Measurements from ENCODE around the gene RUSC1.

RUSC1 gene

DNA sequence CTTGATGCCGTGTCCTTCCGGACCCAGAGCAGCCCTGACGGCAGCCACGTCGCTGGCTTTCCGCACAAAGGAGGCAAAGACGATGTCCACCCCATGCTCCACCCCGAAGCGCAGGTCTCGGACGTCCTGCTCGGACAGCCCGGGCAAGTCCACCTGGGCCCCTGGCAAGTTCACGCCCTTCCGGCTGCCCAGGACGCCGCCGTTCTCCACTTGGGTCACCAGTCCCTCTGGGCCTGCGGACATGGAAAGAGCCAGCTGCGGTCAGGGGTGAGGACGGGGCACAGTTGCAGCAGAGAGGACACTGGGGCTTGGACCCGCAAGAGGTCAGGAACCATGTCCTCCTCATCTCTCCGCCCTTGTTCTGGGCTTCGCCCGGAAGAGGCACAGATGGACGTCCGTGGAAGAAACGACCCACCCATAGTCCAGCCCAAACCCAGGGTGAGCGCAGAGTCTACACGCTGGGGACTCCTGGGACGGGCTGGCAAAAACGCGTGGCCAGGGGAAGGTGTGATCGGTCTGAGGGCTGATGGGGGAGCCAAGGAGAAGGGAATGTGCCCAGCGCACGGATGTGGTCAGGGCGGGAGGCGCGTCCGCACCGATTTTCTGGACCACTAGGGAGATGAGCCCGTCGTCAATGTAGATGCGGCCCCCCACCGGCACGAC, 26.0 kb upstream of the RUSC1 start:
- DNase-seq (ENCODE audit: low read depth in 3 of 3), result no peak

DNA sequence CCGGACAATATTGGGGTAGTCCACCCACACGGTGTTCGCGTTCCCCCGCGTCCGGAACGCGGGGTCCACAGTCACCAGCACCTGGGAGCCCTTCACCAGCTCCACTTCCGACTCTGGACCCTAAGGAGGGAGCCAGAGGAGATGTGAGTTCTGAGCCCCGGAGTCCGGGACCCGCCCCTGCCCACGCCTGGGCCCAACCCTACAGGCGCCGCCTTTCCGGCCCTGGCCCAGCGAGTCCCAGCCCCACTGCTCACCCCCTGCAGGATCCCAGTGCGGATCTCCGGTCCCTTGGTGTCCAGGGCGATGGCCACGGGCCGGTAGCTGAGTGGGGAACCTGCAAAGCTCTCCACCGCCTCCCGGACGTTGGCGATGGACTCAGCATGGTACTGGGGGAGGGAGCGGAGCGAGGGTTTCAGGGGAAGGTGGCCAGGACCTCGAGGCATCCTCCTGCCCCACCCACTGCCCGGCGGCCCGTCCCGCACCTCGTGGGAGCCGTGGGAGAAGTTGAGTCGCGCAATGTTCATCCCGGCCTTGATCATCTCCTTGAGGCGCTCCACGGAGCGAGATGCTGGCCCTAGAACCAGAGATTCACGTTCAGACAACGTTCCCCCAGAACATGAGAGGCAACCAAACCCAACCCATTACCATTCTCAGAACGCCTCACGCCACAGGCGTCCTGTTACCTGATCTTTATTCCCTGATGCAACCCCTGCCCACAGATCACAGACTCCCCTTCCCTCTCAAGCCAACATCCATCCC, 25.3 kb upstream of the RUSC1 start:
- no peak for DNase-seq (ENCODE audit: low read depth in 3 of 3)

DNA sequence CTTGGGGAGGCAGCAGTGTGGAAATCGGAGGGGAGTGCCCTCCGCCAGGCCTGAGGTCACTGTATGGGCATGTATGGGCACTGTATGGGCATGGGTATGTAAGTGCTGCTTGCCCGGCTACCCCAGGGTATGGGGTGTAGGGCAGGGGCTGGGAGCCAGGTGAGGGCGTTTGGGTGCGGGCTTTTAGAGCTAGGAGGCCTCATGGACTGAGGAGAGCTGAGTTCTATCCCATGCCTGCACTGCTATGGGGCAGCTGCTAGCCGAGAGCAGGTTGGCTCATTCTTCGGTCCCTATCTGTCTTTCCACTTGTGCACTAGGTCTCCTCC, 24.8 kb upstream of the RUSC1 start:
- no peak for DNase-seq (ENCODE audit: low read depth in 3 of 3)

DNA sequence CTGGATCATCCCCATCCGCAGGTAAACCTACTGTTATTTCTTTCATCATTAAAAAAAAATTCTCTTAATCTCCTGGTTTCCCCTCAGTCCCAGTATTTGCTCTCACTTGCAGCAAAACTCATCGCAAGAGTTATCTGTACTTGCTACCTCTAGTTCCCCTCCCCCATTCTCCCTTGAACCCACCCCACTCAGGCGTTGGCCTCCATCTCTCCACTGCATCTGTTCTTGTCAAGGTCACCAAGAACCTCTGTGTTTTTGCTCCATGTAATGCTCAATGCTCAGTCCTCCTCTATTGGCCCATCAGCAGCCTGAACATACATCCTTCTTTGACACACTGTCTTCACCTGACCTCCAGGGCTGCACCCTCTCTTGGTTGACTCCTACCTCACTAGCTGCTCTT, 24.0 kb upstream of the RUSC1 start:
- DNase-seq (ENCODE audit: low read depth in 3 of 3), result no peak

DNA sequence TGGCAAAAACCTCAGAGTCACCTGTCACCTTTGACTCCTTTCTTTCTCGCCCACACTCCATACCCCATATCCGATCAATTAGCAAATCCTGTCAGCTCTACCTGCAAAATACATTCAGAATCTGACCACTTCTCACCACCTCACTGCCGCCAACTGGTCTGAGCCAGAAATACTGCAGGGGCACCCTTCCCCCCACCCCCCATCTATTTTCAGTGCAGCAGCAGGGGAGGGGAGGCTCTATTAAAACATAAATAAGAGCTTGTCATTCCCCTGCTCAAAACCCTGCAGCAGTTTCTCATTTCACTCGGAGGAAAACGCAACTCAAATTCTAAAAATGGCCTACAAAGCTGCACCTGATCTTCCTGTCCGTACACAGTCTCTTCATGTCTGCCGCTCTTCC, 23.3 kb upstream of the RUSC1 start:
- no peak for DNase-seq (ENCODE audit: low read depth in 3 of 3)

DNA sequence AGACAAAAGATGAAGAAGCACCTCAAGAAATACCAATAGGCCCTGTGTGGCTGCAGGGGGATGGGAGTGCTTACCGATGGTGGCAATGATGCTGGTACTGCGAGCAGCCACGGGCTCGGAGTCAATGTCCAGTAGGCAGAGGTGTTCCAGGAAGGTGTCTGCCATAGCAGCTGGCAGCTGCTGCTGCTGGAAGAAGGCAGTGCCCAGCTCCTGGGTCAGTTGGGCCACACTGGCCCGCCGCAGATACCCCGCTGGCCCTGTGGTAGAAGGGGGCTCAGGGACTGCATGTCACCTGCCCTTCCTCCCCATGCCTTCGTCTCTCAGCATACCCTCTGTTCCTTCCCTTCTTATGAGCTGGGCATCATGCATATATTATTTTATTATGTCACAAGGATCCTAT, 20.7 kb upstream of the RUSC1 start:
- DNase-seq (ENCODE audit: low read depth in 3 of 3), result no peak

DNA sequence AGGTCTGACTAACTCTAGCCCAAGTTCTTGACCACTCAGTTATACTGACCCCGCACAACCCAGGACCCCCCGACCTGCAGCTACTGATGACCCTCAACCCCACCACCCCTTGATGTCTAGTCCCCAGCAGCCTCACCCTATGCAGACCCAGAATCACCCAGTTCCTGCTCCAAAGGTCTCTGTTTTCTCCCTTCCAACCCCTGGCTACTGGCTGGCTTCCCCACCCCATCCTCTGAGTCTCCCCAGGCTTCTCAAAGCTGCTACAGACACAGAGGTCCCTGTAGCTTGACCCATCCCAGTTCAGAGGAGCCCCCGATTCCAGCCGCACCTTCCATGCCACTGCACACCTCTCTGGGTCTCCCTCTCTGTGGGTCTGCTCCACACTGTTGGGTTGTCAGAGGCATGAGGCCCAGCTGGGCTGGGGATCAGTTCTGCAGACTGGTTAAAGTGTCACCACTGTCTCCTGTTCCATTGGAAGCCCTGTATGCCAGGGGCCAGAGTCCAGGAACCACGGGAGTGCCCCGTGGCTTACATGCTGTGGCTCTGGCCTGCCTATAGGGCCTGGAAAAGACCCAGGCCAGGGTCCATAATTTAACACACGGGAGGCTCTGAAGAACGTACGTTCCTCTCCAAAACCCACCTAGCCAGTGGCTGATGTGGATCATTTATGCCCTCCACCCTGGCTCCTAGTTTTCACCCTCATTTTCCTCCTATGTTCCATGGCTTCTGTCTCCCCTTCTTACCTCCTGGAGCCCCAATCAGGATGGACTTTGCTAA, 20.0 kb upstream of the RUSC1 start:
- DNase-seq (ENCODE audit: low read depth in 3 of 3), result no peak

DNA sequence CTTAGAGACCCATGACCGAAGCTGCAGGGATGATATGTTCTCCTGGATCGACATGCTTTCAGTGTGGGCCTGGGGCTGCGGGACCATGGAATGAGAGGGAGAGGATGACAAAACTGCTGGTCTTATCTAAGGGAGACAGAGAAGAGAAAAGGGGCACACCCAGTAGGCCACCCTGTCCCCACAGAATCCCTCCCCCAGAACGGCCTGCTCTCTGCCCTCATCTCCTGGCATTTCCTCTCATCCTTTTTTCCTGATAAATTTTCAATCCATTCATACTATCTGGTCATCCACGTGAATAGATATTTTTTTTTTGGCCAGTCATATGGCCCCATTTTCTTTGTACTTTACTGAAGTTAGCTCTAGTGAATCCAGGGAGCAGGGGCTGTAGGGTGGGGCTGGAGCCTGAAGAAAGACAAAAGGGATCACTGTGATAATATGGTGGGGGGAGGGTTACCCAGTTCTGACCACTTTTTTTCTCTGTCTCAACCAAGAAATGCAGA, 19.3 kb upstream of the RUSC1 start, which contains the start of gene PKLR:
TSS of gene PKLR (minus strand) at position 97 of the 500 bp plus-strand sequence. CDS start at position 54, 43 bp downstream.
- DNase-seq (ENCODE audit: low read depth in 3 of 3), result no peak

DNA sequence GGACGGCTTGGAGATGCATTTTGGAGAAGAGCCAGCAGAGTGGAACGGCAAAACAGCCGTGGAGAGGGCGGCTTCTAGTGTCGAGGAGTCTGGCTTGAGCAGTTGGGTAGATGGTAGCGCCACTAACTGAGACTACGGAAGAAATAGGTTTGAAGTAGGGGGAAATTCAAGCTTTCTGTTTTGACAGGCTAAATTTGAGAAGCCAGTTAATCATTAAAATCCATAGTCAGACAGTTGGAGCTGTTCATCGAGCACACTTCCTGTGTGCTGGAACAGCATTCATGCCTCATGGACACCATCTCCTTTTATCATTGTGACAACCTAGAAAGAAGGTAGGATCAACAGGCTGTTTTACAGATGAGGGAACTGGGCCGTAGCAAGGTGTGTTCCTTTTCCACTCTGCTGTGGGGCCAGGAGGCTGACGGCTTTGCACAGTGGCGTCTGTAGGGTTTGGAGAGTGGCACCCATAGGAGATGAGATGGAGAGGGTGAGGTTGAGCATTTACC, 16.1 kb upstream of the RUSC1 start:
- DNase-seq (ENCODE audit: low read depth in 3 of 3), result no peak

DNA sequence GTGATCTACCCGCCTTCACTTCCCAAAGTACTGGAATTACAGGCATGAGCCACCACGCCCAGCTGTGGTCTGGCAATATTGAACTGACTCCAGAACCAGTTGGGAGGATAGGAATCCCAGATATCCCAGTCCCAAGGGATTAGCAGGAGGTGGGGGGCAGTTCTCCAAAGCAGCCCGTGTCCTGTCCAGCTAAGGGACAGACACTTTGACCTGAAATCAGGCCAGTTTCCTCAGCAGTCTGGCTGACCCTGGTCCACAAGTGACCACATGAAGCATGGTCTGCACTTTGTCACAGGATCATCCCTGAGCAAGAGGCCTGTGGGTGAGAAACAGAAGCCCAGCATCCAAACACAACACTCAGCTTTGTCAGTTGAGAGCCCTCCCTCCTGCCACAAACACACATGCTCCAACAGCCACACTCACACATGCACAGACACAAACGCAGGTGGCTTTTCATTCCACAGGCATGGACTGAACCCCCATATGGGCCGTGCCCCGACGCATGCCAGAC, 14.8 kb upstream of the RUSC1 start:
- no peak for DNase-seq (ENCODE audit: low read depth in 3 of 3)

DNA sequence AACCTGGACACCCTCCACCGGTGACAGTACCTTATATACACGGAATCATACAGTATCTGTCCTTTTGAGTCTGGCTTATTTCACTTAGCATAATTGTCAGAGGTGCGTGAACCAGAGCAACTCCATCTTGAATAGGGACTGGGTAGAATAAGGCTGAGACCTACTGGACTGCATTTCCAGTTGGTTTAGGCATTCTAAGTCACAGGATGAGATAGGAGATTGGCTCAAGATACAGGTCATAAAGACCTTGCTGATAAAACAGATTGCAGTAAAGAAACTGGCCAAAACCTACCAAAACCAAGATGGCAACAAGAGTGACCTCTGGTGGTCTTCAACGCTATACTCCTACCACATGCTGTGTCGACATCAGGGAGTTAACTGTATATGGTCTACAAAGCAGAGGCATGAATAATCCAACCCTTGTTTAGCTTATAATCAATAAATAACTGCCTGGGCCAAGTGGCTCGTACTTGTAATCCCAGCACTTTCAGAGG, 13.4 kb upstream of the RUSC1 start:
- no peak for DNase-seq (ENCODE audit: low read depth in 3 of 3)

DNA sequence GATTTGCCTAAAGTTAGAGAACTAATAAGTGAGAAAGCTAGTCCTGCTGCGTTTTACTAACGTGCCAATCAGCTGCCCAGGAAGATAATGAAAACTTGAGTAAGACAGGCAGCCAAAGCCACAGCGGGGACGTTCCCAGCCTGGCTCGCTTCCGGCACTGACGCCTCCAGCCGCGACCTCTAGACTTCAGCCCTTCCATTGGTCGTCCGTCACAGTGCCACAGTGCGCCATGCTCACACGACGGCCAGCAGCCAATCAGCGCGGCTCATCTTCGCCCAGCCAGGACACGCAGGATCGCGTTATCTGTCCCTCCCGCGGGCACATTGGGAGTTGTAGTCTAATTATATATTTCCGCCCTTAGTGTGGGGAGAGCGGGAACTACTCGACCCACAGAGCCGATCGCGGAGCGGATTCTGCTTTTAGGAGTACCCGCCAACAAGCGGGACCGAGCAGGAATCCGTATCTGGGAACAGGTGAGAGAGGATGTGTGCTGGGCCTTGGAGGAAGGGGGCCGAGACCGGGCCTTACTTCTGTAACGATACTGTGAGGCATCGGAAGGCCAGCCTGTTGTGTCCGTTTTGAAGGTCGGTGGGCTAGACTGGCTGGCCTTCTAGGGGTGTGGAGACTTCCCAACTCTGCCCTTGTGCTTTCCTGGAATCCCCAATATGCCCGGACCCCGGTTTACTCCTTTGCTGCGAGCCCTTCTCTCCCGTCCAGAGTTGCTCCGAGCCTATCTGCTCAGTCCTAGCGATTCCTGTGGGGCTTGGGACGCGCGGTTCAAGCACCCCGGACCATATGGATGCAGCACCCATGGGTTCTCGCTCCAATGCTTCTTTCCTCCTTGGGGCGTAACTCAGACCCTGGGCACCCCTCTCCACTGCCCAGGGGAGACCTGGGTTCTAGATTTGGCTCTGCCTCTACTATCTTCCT, 11.9 kb upstream of the RUSC1 start, which contains the start of gene FDPS:
TSS of gene FDPS (plus strand) at position 374 of the 930 bp plus-strand sequence. CDS start 924 bp downstream, outside the sequence.
- DNase-seq (ENCODE audit: low read depth in 3 of 3), result peak; percentile 92 to 98 (median 96)

DNA sequence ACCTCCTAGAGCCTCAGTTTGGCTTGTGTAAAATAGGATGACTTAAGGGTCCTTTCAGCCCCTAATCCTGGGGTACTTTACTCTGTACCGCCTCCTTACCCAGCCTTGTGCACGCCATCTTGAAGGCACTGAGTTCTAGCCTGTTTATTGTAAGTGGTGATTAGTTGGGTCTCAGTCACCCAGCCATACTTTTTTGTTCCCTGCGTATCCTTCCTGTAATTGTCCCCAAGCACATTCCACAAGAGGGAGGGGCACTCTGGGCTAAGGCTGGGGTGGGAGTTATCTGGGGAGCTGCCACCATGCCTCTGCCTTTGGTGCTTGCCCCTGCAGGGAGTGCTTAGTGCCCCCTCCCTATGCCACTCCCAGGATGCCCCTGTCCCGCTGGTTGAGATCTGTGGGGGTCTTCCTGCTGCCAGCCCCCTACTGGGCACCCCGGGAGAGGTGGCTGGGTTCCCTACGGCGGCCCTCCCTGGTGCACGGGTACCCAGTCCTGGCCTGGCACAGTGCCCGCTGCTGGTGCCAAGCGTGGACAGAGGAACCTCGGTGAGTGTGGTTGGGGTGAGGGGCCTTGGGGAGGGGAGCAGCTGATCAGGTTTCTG, 11.2 kb upstream of the RUSC1 start:
- DNase-seq (ENCODE audit: low read depth in 3 of 3), result no peak

DNA sequence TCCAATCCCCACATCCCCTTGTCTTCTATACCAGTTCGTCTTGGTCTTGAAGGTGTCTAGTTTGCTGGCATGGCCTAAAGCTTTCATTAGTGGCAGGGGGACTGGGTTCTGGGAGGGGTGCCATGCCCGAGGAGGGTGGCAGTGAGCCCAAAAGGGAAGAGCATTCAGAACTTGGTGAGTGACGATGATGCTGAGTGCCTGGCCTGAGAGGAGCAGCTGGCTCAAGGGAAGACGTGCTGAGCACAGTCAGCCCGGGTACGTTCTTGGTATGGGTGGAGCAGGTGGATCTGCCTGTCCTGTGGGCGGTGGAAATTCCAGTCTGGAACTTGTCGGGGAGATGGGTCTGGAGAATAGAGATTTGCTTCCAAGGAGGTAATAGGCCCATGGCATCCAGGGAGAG, 7.4 kb upstream of the RUSC1 start:
- no peak for DNase-seq (ENCODE audit: low read depth in 3 of 3)

DNA sequence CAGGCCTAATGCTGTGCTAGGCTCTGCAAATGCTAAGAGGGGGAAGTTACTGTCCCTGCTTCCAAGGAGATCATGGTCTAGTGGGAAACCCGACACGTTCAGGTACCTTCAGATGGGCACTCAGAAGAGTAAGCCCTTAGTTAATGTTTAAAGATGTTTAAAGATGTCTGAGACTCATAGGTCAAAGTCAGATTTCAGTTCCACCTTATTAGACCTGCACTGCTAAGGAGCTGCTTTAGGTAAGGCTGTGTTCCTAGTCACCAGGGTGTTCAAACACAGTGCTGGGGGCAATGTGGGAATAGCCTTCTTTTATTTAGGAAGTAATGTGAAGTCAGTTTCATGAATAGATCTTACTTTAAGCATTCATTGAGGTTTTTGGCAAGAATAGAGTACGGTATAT, 3.8 kb upstream of the RUSC1 start:
- DNase-seq (ENCODE audit: low read depth in 3 of 3), result no peak

DNA sequence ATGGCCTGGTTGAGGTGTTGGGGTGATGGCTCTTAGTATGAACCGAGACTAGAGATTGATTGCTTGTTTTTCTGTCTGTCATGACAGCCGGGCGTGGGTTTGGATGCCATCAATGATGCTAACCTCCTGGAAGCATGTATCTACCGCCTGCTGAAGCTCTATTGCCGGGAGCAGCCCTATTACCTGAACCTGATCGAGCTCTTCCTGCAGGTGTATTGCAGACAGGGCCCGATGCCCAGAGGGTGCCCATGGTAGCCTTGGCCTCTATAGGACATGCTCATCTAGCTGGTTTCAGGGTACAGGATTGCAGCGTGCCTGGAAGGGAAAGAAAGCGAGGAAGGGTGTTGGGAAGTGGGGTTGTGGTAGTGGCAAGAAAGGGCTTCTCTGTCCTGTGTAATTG, 2.6 kb upstream of the RUSC1 start:
- no peak for DNase-seq (ENCODE audit: low read depth in 3 of 3)

DNA sequence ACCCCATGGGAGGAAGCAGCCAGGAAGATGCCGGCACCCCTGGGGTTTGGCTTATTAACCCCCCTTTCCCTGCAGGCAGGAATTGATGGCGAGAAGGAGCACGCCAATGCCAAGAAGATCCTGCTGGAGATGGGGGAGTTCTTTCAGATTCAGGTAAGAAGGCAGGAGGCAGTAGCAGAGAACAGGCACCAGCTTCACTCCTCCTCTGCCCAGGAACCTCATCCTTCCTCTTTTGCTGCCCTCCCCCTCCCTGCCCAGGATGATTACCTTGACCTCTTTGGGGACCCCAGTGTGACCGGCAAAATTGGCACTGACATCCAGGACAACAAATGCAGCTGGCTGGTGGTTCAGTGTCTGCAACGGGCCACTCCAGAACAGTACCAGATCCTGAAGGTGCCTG, 1.2 kb upstream of the RUSC1 start:
- DNase-seq (ENCODE audit: low read depth in 3 of 3), result no peak

DNA sequence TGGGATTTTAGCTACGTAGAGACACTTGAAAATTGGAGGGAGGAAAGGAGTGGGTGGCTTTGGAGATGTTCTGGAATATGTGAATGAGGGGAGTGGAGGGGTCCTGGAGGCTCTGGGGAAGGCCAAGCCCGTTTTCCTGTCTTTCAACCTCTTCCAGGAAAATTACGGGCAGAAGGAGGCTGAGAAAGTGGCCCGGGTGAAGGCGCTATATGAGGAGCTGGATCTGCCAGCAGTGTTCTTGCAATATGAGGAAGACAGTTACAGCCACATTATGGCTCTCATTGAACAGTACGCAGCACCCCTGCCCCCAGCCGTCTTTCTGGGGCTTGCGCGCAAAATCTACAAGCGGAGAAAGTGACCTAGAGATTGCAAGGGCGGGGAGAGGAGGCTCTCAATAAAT, 442 bp upstream of the RUSC1 start:
- no peak for DNase-seq (ENCODE audit: low read depth in 3 of 3)

DNA sequence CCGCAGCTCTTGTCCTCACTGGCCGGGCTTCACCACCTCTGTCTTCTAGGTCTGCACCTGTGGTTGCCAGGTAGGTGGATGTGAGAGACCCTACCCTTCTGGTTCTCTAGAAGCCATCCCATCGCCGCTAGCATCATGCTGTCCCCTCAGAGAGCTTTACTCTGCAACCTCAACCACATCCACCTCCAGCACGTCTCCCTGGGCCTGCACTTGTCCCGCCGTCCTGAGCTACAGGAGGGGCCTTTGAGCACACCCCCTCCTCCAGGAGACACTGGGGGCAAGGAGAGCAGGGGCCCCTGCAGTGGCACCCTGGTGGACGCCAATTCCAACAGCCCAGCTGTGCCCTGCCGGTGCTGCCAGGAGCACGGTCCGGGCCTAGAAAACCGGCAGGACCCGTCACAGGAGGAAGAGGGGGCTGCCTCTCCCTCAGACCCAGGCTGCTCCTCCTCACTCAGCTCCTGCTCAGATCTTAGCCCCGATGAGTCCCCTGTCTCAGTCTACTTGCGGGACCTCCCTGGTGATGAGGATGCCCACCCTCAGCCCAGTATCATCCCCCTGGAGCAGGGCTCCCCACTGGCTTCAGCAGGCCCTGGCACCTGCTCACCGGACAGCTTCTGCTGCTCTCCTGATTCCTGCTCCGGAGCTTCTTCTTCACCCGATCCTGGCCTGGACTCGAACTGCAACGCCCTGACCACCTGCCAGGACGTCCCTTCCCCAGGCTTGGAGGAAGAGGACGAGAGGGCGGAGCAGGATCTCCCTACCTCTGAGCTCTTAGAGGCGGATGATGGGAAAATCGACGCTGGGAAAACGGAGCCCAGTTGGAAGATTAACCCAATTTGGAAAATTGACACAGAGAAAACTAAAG, 1.2 kb downstream of the RUSC1 start:
- DNase-seq (ENCODE audit: low read depth in 3 of 3), result no peak
